Putamen (tissue), 1 donor: ENCODE results near the gene OR52N5.

Experiments
- DNase-seq: peaks from one replicate; pipeline ENCODE4 v3.0.0-alpha.2; 2016; ENCODE audit warnings: low spot score

The OR52N5 gene

GRCh38 chr11:5783255-5783654, at the start of gene OR52N5:
TSS of gene OR52N5 (minus strand) at chr11:5783355. CDS start at chr11:5778634, 4,721 bp downstream.
- no peak for DNase-seq

- no peak for DNase-seq
Measured at GRCh38 chr11:5831196-5831829, 48.2 kb upstream of the OR52N5 start.

GRCh38 chr11:5818245-5818886, 35.2 kb upstream of the OR52N5 start:
- no peak for DNase-seq

- no peak for DNase-seq
Measured at GRCh38 chr11:5815534-5815933, 32.4 kb upstream of the OR52N5 start.

- no peak for DNase-seq
Measured at GRCh38 chr11:5809905-5810795, 27.0 kb upstream of the OR52N5 start.

GRCh38 chr11:5809122-5809519, 26.0 kb upstream of the OR52N5 start:
- DNase-seq, result no peak

- DNase-seq, result peak; percentile 47
Measured at GRCh38 chr11:5808500-5809121, 25.5 kb upstream of the OR52N5 start, which contains the start of gene OR52N2. TSS of gene OR52N2 (plus strand) at chr11:5808924. CDS start at chr11:5820336, 11,412 bp downstream.

GRCh38 chr11:5807580-5807979, 24.4 kb upstream of the OR52N5 start:
- DNase-seq, result no peak

- DNase-seq, result no peak
Measured at GRCh38 chr11:5803982-5804381, 20.8 kb upstream of the OR52N5 start.

- no peak for DNase-seq
Measured at GRCh38 chr11:5796541-5796940, 13.4 kb upstream of the OR52N5 start.

- DNase-seq, result no peak
Measured at GRCh38 chr11:5791165-5791564, 8.0 kb upstream of the OR52N5 start, which contains the start of gene OR52N1. TSS of gene OR52N1 (minus strand) at chr11:5791265. CDS start at chr11:5788816, 2,449 bp downstream.

- DNase-seq, result no peak
Measured at GRCh38 chr11:5767056-5767455, 16.1 kb downstream of the OR52N5 start.

GRCh38 chr11:5753943-5754342, 29.2 kb downstream of the OR52N5 start, which contains the start of gene OR52N4:
TSS of gene OR52N4 (plus strand) at chr11:5754243. CDS start at chr11:5754741, 498 bp downstream.
- DNase-seq, result no peak

GRCh38 chr11:5749836-5750235, 33.3 kb downstream of the OR52N5 start:
- DNase-seq, result no peak

GRCh38 chr11:5746614-5747013, 36.5 kb downstream of the OR52N5 start:
- no peak for DNase-seq

- no peak for DNase-seq
Measured at GRCh38 chr11:5738431-5738830, 44.7 kb downstream of the OR52N5 start.

GRCh38 chr11:5737670-5738392, 45.3 kb downstream of the OR52N5 start:
- no peak for DNase-seq

GRCh38 chr11:5737091-5737490, 46.1 kb downstream of the OR52N5 start:
- no peak for DNase-seq

GRCh38 chr11:5736396-5736795, 46.8 kb downstream of the OR52N5 start, which contains the start of gene OR56B1:
TSS of gene OR56B1 (plus strand) at chr11:5736448. CDS start at chr11:5736517, 69 bp downstream.
- DNase-seq, result no peak

- no peak for DNase-seq
Measured at GRCh38 chr11:5727691-5728090, 55.5 kb downstream of the OR52N5 start.

GRCh38 chr11:5726351-5726750, 56.8 kb downstream of the OR52N5 start:
- no peak for DNase-seq
